ENCODE results near the gene RHEX. TPM values are rescaled to one million over a fixed set of nuclear protein-coding genes. Genes with fewer than 3 reads are reported as not detected.
A peak's percentile ranks its signal among the peaks of the same experiment; 100 is the strongest.

The RHEX gene
- total RNA-seq, 4 donors from 2014 or later, result 0.45 to 11.2 (median 7.7) TPM

- Histone ChIP-seq H3K27me3 (peaks cover 0 to 14% (median 0%) of the 10 kb centered on the region in 4 donors), H3K4me1 (no peaks in the 10 kb centered on the region), H3K27ac (replicated peaks in 1 of 4) (no peak overlapping the region), H3K4me3 (no peak overlapping the region), H3K36me3 (no peaks in the 10 kb centered on the region), H3K9me3 (no peaks in the 10 kb centered on the region)
- no peak for DNase-seq (ENCODE audit: extremely low spot score)
- 95% methylated on average over 2 of the region's 2 CpGs for WGBS
- intact Hi-C loops (cut with DNase I), result no loop called here
- TF ChIP-seq POLR2A (IDR thresholded peaks at IDR 0.05; ENCODE audit: low read depth), result no peak
- TF ChIP-seq EP300 (IDR thresholded peaks at IDR 0.05), result no peak
- TF ChIP-seq POLR2AphosphoS5 (IDR thresholded peaks at IDR 0.05), result no peak
Measured at GRCh38 chr1:206135248-206135647, 82.3 kb downstream of the RHEX start.

DNA sequence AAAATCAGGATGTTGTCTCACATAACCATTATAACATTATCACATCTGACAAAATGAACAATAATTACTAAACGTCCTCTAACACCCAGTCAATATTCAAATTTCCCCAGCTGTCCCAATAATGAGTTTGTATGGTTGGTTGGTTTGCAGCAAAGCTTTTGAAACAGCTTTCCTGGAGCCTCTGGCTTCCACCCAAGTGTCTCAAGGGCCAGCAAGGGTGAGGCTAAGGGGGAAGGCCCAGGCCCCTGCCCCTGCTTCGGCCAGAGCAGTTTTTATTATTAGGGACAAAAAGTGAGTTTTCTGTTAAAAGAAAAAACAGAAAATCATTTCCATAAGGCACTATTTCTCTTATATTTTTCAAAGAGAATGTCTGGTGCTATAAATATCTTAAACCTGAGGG lies 83.3 kb downstream of the RHEX start:
- TF ChIP-seq, protein P1, sequence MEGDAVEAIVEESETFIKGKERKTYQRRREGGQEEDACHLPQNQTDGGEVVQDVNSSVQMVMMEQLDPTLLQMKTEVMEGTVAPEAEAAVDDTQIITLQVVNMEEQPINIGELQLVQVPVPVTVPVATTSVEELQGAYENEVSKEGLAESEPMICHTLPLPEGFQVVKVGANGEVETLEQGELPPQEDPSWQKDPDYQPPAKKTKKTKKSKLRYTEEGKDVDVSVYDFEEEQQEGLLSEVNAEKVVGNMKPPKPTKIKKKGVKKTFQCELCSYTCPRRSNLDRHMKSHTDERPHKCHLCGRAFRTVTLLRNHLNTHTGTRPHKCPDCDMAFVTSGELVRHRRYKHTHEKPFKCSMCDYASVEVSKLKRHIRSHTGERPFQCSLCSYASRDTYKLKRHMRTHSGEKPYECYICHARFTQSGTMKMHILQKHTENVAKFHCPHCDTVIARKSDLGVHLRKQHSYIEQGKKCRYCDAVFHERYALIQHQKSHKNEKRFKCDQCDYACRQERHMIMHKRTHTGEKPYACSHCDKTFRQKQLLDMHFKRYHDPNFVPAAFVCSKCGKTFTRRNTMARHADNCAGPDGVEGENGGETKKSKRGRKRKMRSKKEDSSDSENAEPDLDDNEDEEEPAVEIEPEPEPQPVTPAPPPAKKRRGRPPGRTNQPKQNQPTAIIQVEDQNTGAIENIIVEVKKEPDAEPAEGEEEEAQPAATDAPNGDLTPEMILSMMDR (IDR thresholded peaks at IDR 0.05), result no peak
- TF ChIP-seq EP300 (IDR thresholded peaks at IDR 0.05) (no peak), POLR2AphosphoS5 (IDR thresholded peaks at IDR 0.05) (no peak), POLR2A (IDR thresholded peaks at IDR 0.05; ENCODE audit: low read depth) (no peak)
- Histone ChIP-seq H3K36me3 (no peaks in the 10 kb centered on the region), H3K27ac (replicated peaks in 1 of 4) (no peak overlapping the region), H3K4me1 (no peaks in the 10 kb centered on the region), H3K9me3 (no peaks in the 10 kb centered on the region), H3K4me3 (no peak overlapping the region), H3K27me3 (peaks cover 0 to 20% (median 0%) of the 10 kb centered on the region in 4 donors)
- DNase-seq (ENCODE audit: extremely low spot score), result no peak
- 43% methylated on average over 2 of the region's 2 CpGs for WGBS
- intact Hi-C loops (cut with DNase I), result no loop called here

DNA sequence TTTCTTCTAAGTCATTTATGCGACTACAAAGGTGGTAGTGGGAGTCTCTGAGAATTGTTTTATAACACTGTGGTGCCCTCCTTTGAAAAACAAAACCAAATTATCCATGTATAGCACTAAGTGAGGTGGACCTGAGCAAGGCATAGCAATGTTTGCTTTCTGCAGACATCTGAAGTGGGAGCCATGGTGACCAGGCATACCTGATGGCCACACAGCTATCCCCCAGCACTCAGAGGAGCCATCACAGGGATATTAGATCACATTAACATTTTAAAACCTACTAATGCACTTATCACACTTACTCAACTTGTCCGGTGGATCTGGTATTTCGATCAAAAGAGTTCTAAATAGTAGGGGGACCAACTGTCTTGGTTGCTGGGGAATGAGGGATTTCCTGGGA lies 89.0 kb downstream of the RHEX start:
- H3K36me3 ChIP-seq, result no peaks in the 10 kb centered on the region
- DNase-seq (ENCODE audit: extremely low spot score), result peak; percentile 79
- TF ChIP-seq, protein P1 (IDR thresholded peaks at IDR 0.05), result no peak
- TF ChIP-seq POLR2A (IDR thresholded peaks at IDR 0.05; ENCODE audit: low read depth) (no peak), EP300 (IDR thresholded peaks at IDR 0.05) (no peak), POLR2AphosphoS5 (IDR thresholded peaks at IDR 0.05) (no peak)
- intact Hi-C loops (cut with DNase I), result no loop called here
- no peaks in the 10 kb centered on the region for H3K4me1 ChIP-seq
- H3K9me3 ChIP-seq, result no peaks in the 10 kb centered on the region
- 95% methylated on average over 3 of the region's 3 CpGs for WGBS
- peaks cover 0 to 17% (median 0%) of the 10 kb centered on the region in 4 donors for H3K27me3 ChIP-seq
- H3K4me3 ChIP-seq, result no peak overlapping the region
- H3K27ac ChIP-seq (replicated peaks in 1 of 4), result no peak overlapping the region

- WGBS, result 73% methylated on average over 2 of the region's 2 CpGs
- H3K36me3 ChIP-seq, result no peaks in the 10 kb centered on the region
- TF ChIP-seq POLR2AphosphoS5 (IDR thresholded peaks at IDR 0.05), result no peak
- TF ChIP-seq EP300 (IDR thresholded peaks at IDR 0.05), result no peak
- TF ChIP-seq, protein P1 (IDR thresholded peaks at IDR 0.05), result no peak
- TF ChIP-seq POLR2A (IDR thresholded peaks at IDR 0.05; ENCODE audit: low read depth), result no peak
- H3K9me3 ChIP-seq, result no peaks in the 10 kb centered on the region
- intact Hi-C loops (cut with DNase I), result no loop called here
- H3K4me3 ChIP-seq, result no peak overlapping the region
- no peaks in the 10 kb centered on the region for H3K4me1 ChIP-seq
- H3K27ac ChIP-seq (replicated peaks in 1 of 4), result no peak overlapping the region
- H3K27me3 ChIP-seq, result peaks cover 0 to 17% (median 0%) of the 10 kb centered on the region in 4 donors
- peak; percentile 2 for DNase-seq (ENCODE audit: extremely low spot score)
Measured at GRCh38 chr1:206142770-206143169, 89.8 kb downstream of the RHEX start.

GRCh38 chr1:206143537-206144172 lies 90.7 kb downstream of the RHEX start:
- Histone ChIP-seq H3K9me3 (no peaks in the 10 kb centered on the region), H3K36me3 (no peaks in the 10 kb centered on the region), H3K27me3 (peaks cover 0 to 16% (median 0%) of the 10 kb centered on the region in 4 donors), H3K27ac (replicated peaks in 1 of 4) (no peak overlapping the region), H3K4me3 (no peak overlapping the region), H3K4me1 (no peaks in the 10 kb centered on the region)
- TF ChIP-seq, protein P1 (IDR thresholded peaks at IDR 0.05), result no peak
- TF ChIP-seq POLR2A (IDR thresholded peaks at IDR 0.05; ENCODE audit: low read depth) (no peak), POLR2AphosphoS5 (IDR thresholded peaks at IDR 0.05) (no peak), EP300 (IDR thresholded peaks at IDR 0.05) (no peak)
- peak; percentile 60 for DNase-seq (ENCODE audit: extremely low spot score)
- intact Hi-C loops (cut with DNase I), result no loop called here
- WGBS, result 87% methylated on average over 14 of the region's 15 CpGs

All from esophagus muscularis mucosa (tissue), 4 donors.